IMR-90 (cell line): ENCODE measurements around the gene BCL2. TPM values are rescaled to one million over a fixed set of nuclear protein-coding genes. Genes with fewer than 3 reads are reported as not detected.

Source experiments
- ATAC-seq: fragments of 200-7000 bp; cut with Tn5 transposase; 2 replicates; pipeline ENCODE4 v1.9.1; 2020; ENCODE audit warnings: low read depth, mild to moderate bottlenecking, moderate library complexity
- BruUV-seq: library from RNA; stranded (reverse); fragments of 400-500 nt; replicated peaks from 2 replicates; lab custom pipeline; 2021; lab: Mats Ljungman, UMichigan
- CTCF ChIA-PET: fragments of 300-600 bp; formaldehyde crosslinking; extraction: SDS; loops from one replicate; lab custom pipeline; 2021; ENCODE audit warnings: antibody characterized with exemption; lab: Yijun Ruan, JAX
- POLR2A ChIA-PET: fragments of 300-600 bp; sonication (Branson Sonifier 250); formaldehyde crosslinking; loops from one replicate; lab custom pipeline; 2022; ENCODE audit warnings: antibody characterized with exemption; ENCODE audit not compliant: unreplicated experiment; lab: Charles Lee
- DNase-seq: peaks from one replicate; pipeline ENCODE4 v3.0.0; 2013
- H2AFZ ChIP-seq: replicated peaks from 2 replicates; pipeline ENCODE3; 2013; ENCODE audit warnings: low read length, mild to moderate bottlenecking; ENCODE audit not compliant: poor library complexity
- H2AK5ac ChIP-seq: 2 replicates; pipeline ENCODE4 v1.6.1; 2013; ENCODE audit warnings: low read depth, low read length, inconsistent platforms
- H2AK9ac ChIP-seq: replicated peaks from 2 replicates; pipeline ENCODE3; 2013; ENCODE audit warnings: mild to moderate bottlenecking, low read depth, low read length, moderate library complexity; ENCODE audit not compliant: poor library complexity
- H2BK120ac ChIP-seq: 2 replicates; pipeline ENCODE4 v1.6.1; 2013; ENCODE audit warnings: low read depth, low read length, inconsistent platforms
- H2BK15ac ChIP-seq: 3 replicates; pipeline ENCODE4 v1.6.1; 2013; ENCODE audit warnings: low read depth, low read length, inconsistent platforms
- H2BK20ac ChIP-seq: 2 replicates; pipeline ENCODE4 v1.6.1; 2013; ENCODE audit warnings: low read depth, mild to moderate bottlenecking, inconsistent platforms, low read length, moderate library complexity
- H2BK5ac ChIP-seq: 2 replicates; pipeline ENCODE4 v1.6.1; 2013; ENCODE audit warnings: mild to moderate bottlenecking, low read depth, low read length, inconsistent platforms; ENCODE audit not compliant: poor library complexity, severe bottlenecking
- H3K14ac ChIP-seq: replicated peaks from 2 replicates; pipeline ENCODE4 v1.6.1; 2013; ENCODE audit warnings: low read depth, low read length, inconsistent platforms
- H3K18ac ChIP-seq: 2 replicates; pipeline ENCODE4 v1.6.1; 2013; ENCODE audit warnings: low read depth, low read length, control low read depth
- H3K23ac ChIP-seq: 2 replicates; pipeline ENCODE4 v1.6.1; 2013; ENCODE audit warnings: low read depth, low read length, inconsistent platforms
- H3K27ac ChIP-seq: 2 replicates; pipeline ENCODE4 v1.5.1; 2013; ENCODE audit warnings: mild to moderate bottlenecking, control low read depth, low read length; ENCODE audit not compliant: insufficient read depth
- H3K27me3 ChIP-seq: 2 replicates; pipeline ENCODE4 v1.6.1; 2013; ENCODE audit warnings: low read length; ENCODE audit not compliant: control insufficient read depth, insufficient read depth
- H3K36me3 ChIP-seq: 2 replicates; pipeline ENCODE4 v1.6.1; 2013; ENCODE audit warnings: low read length, mixed read lengths; ENCODE audit not compliant: control insufficient read depth, insufficient read depth
- H3K4ac ChIP-seq: 2 replicates; pipeline ENCODE4 v1.6.1; 2013; ENCODE audit warnings: low read depth, low read length, inconsistent platforms
- H3K4me1 ChIP-seq: 2 replicates; pipeline ENCODE4 v1.6.1; 2013; ENCODE audit warnings: low read length, mixed read lengths; ENCODE audit not compliant: control insufficient read depth, insufficient read depth
- H3K4me2 ChIP-seq: 2 replicates; pipeline ENCODE4 v1.6.1; 2013; ENCODE audit warnings: low read depth, mild to moderate bottlenecking, control low read depth, low read length, moderate library complexity
- H3K4me3 ChIP-seq: 2 replicates; pipeline ENCODE4 v1.5.1; 2013; ENCODE audit warnings: low read depth, mild to moderate bottlenecking, control low read depth, low read length, moderate library complexity; ENCODE audit not compliant: insufficient read depth
- H3K56ac ChIP-seq: 2 replicates; pipeline ENCODE4 v1.6.1; 2013; ENCODE audit warnings: low read length, inconsistent platforms; ENCODE audit not compliant: insufficient read depth; ENCODE audit errors: extremely low read depth
- H3K79me1 ChIP-seq, 2 experiments: 2 replicates each; pipeline ENCODE4 v1.6.1; 2013; ENCODE audit warnings: low read length in 2 of 2, inconsistent platforms in 1 of 2, low read depth in 1 of 2
- H3K9ac ChIP-seq: 2 replicates; pipeline ENCODE4 v1.6.1; 2013; ENCODE audit warnings: low read depth, low read length, control low read depth
- H3K9me1 ChIP-seq: 2 replicates; pipeline ENCODE4 v1.6.1; 2013; ENCODE audit warnings: low read length, inconsistent platforms; ENCODE audit not compliant: insufficient read depth
- H3K9me3 ChIP-seq: 2 replicates; pipeline ENCODE4 v1.6.1; 2013; ENCODE audit warnings: low read length; ENCODE audit not compliant: control insufficient read depth, insufficient read depth
- H4K20me1 ChIP-seq: 2 replicates; pipeline ENCODE4 v1.6.1; 2013; ENCODE audit warnings: low read length, inconsistent platforms; ENCODE audit not compliant: insufficient read depth
- H4K5ac ChIP-seq: 2 replicates; pipeline ENCODE4 v1.6.1; 2013; ENCODE audit warnings: mild to moderate bottlenecking, low read depth, low read length, control low read depth
- H4K8ac ChIP-seq, 2 experiments: 2 replicates each; pipeline ENCODE4 v1.6.1; 2013; ENCODE audit warnings: low read depth in 2 of 2, low read length in 2 of 2, control low read depth in 1 of 2, inconsistent platforms in 1 of 2
- H4K91ac ChIP-seq: 2 replicates; pipeline ENCODE4 v1.6.1; 2013; ENCODE audit warnings: low read depth, low read length, inconsistent platforms; ENCODE audit not compliant: insufficient read depth
- BHLHE40 ChIP-seq: fragments of 150-350 bp; IDR thresholded peaks from 2 replicates; pipeline ENCODE4 v1.6.1; 2016; ENCODE audit warnings: mild to moderate bottlenecking, low read depth, low read length
- CEBPB ChIP-seq: IDR thresholded peaks from 2 replicates; pipeline ENCODE4 v1.6.1; 2012; ENCODE audit warnings: low read depth, low read length, improper control_type of control experiment
- FOS ChIP-seq: fragments of 150-350 bp; IDR thresholded peaks from 2 replicates; pipeline ENCODE4 v1.6.1; 2016; ENCODE audit warnings: low read depth, low read length
- MAFK ChIP-seq: IDR thresholded peaks from 2 replicates; pipeline ENCODE4 v1.6.1; 2012; ENCODE audit warnings: low read depth, low read length, improper control_type of control experiment
- MAZ ChIP-seq: IDR thresholded peaks from 2 replicates; pipeline ENCODE4 v1.6.1; 2012; ENCODE audit warnings: low read depth, mild to moderate bottlenecking, low read length, improper control_type of control experiment, moderate library complexity, borderline replicate concordance
- MXI1 ChIP-seq: IDR thresholded peaks from 2 replicates; pipeline ENCODE4 v1.6.1; 2012; ENCODE audit warnings: low read depth, mild to moderate bottlenecking, low read length, moderate library complexity, borderline replicate concordance
- POLR2A ChIP-seq: IDR thresholded peaks from 2 replicates; pipeline ENCODE4 v1.6.1; 2012; ENCODE audit warnings: mild to moderate bottlenecking, low read depth, low read length
- RAD21 ChIP-seq: IDR thresholded peaks from 2 replicates; pipeline ENCODE4 v1.6.1; 2012; ENCODE audit warnings: low read length, improper control_type of control experiment
- RFX5 ChIP-seq: IDR thresholded peaks from 2 replicates; pipeline ENCODE4 v1.8.0; 2012; ENCODE audit warnings: low read depth, mild to moderate bottlenecking, low read length, moderate library complexity
- SMC3 ChIP-seq: fragments of 150-350 bp; IDR thresholded peaks from 2 replicates; pipeline ENCODE4 v1.6.1; 2016; ENCODE audit warnings: low read depth, mild to moderate bottlenecking, antibody characterized with exemption, low read length, moderate library complexity
- WGBS, 2 experiments: methylation state at CpG; one replicate each; pipeline versions ENCODE4 v1.1.5 to v1.1.7; 2013; ENCODE audit warnings: missing lambda C conversion rate in 2 of 2; ENCODE audit not compliant: insufficient read length in 1 of 2; ENCODE audit errors: extremely low coverage in 2 of 2; 5-methylcytosine and 5-hydroxymethylcytosine counted together
- dilution Hi-C: fragments of 300-500 bp; cut with HindIII; formaldehyde crosslinking; loops from one replicate; pipeline ENCODE4 v1.14.3; 2018; ENCODE audit warnings: low sequenced_read_pairs; ENCODE audit not compliant: unreplicated experiment
- in situ Hi-C: fragments of 300-500 bp; cut with MboI; formaldehyde crosslinking; loops from 3 replicates; pipeline ENCODE4 v1.14.3; 2019; ENCODE audit warnings: low sequenced_read_pairs, inconsistent platforms, mixed read lengths
- intact Hi-C: fragments of 100-400 bp; cut with micrococcal nuclease; formaldehyde crosslinking; loops from 2 replicates; pipeline ENCODE4 v1.10.0; 2022
- polyA plus RNA-seq, 3 experiments: library from polyadenylated mRNA; depleted of rRNA; stranded (reverse); fragments of >200 nt; gene quantifications; 2 replicates each; pipeline ENCODE4 v1.2.3, GENCODE V29; 2012; ENCODE audit warnings: low replicate concordance in 1 of 3
- total RNA-seq: library from RNA; depleted of rRNA; stranded (reverse); fragments of >200 nt; gene quantifications from 2 replicates; pipeline ENCODE4 v1.2.3, GENCODE V29; 2012
- TF ChIP-seq, protein P1 (sequence below): conservative IDR thresholded peaks from 2 replicates; pipeline ENCODE4 v1.5.1; 2012; ENCODE audit warnings: mild to moderate bottlenecking, low read depth, low read length, improper control_type of control experiment
- TF ChIP-seq, protein P2 (sequence below): fragments of 150-350 bp; IDR thresholded peaks from 2 replicates; pipeline ENCODE4 v1.6.1; 2017; ENCODE audit warnings: mild to moderate bottlenecking, antibody characterized with exemption, low read length, low read depth

The BCL2 gene
- total and polyA plus RNA-seq, 2 of the 4 experiments (the other 2 are of a cell fraction), result 0.24 to 0.54 TPM

DNA sequence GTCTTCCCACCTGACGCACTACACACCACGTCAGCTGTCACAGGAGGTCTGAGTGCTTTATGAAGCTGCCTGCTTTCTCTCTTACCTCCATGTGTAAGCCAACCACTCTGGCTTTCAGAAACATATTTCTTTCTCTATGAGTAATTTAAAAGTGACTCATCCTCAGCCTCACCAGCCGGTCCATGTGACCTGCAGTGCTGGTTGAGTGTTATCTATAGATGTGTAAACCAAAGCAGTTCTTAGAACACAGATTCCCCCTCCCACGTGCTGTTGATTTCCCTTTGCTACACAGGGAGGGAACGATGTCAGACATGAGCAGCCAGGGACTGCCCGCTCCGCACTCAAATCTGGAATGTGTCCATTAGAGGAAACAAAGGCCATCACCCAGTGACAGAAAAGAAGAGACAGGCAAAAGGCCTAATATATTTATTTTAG lies 157.8 kb downstream of the BCL2 start:
- Histone ChIP-seq H4K5ac (no peak overlapping the region), H3K36me3 (no peaks in the 10 kb centered on the region), H3K4me2 (peak overlapping the region; percentile 38; the same call in 1 of the 2 replicates), H2AK5ac (no peak overlapping the region), H3K9ac (no peak overlapping the region), H3K27me3 (no peaks in the 10 kb centered on the region), H3K9me3 (no peaks in the 10 kb centered on the region), H2BK15ac (0 out of 3 replicates have a peak overlapping the region, but pooled peaks have one; percentile 35), H3K4me1 (peaks cover 6% of the 10 kb centered on the region; the same call in 1 of the 2 replicates), H2AK9ac (no peak overlapping the region), H2BK5ac (no peak overlapping the region), H2BK20ac (peak overlapping the region; percentile 36), H2AFZ (peak overlapping the region; percentile 58), H3K27ac (no peak overlapping the region), H3K79me1 (no peaks in the 10 kb centered on the region), H3K18ac (no peak overlapping the region), H3K23ac (no peak overlapping the region), H2BK120ac (peak overlapping the region; percentile 69), H3K56ac (no peak overlapping the region; the same call in 1 of the 2 replicates), H3K4me3 (no peak overlapping the region), H4K8ac (no peak overlapping the region), H4K20me1 (no peaks in the 10 kb centered on the region), H3K9me1 (peaks cover 9% of the 10 kb centered on the region), H3K14ac (no peak overlapping the region), H3K4ac (no peak overlapping the region), H4K91ac (no peak overlapping the region)
- CTCF ChIA-PET, result interaction anchor here (0.5 to 1.4 kb wide), 2 partner anchors 10 to 161 kb away, joined by 4 read pairs; no protein-coding TSS in a partner anchor
- BruUV-seq, result no TSS peak
- in situ Hi-C loops (no loop called here), intact Hi-C loops (no loop called here), dilution Hi-C loops (no loop called here)
- DNase-seq, result peak; percentile 93
- POLR2A ChIA-PET, result no interaction called here
- peak; percentile 97 for ATAC-seq
- peak; percentile 91 for TF ChIP-seq MXI1
- TF ChIP-seq, protein P1, sequence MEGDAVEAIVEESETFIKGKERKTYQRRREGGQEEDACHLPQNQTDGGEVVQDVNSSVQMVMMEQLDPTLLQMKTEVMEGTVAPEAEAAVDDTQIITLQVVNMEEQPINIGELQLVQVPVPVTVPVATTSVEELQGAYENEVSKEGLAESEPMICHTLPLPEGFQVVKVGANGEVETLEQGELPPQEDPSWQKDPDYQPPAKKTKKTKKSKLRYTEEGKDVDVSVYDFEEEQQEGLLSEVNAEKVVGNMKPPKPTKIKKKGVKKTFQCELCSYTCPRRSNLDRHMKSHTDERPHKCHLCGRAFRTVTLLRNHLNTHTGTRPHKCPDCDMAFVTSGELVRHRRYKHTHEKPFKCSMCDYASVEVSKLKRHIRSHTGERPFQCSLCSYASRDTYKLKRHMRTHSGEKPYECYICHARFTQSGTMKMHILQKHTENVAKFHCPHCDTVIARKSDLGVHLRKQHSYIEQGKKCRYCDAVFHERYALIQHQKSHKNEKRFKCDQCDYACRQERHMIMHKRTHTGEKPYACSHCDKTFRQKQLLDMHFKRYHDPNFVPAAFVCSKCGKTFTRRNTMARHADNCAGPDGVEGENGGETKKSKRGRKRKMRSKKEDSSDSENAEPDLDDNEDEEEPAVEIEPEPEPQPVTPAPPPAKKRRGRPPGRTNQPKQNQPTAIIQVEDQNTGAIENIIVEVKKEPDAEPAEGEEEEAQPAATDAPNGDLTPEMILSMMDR, result no peak
- peak; percentile 97 for TF ChIP-seq FOS
- TF ChIP-seq RAD21, result no peak
- peak; percentile 39; the same call in 1 of the 2 replicates for TF ChIP-seq CEBPB
- no peak for TF ChIP-seq MAZ
- TF ChIP-seq RFX5, result no peak
- TF ChIP-seq, protein P2, sequence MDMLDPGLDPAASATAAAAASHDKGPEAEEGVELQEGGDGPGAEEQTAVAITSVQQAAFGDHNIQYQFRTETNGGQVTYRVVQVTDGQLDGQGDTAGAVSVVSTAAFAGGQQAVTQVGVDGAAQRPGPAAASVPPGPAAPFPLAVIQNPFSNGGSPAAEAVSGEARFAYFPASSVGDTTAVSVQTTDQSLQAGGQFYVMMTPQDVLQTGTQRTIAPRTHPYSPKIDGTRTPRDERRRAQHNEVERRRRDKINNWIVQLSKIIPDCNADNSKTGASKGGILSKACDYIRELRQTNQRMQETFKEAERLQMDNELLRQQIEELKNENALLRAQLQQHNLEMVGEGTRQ, result peak; percentile 94
- no peak for TF ChIP-seq MAFK
- TF ChIP-seq POLR2A, result no peak
- TF ChIP-seq BHLHE40, result peak; percentile 89
- TF ChIP-seq SMC3, result no peak
- no CpG with 5 or more reads among the region's 7 CpGs for WGBS, 2 experiments
